Activated CD8-positive, alpha-beta memory T cell treated with anti-CD3 and anti-CD28 coated beads, Interleukin-2, amount 50 U/mL, for 4 hours (primary cell): Measurements from ENCODE around the gene UBASH3B.
A peak's percentile ranks its signal among the peaks of the same experiment; 100 is the strongest.

Experiments
- DNase-seq: peaks from one replicate; pipeline ENCODE4 v3.0.0-alpha.2; 2020

The UBASH3B gene

DNA sequence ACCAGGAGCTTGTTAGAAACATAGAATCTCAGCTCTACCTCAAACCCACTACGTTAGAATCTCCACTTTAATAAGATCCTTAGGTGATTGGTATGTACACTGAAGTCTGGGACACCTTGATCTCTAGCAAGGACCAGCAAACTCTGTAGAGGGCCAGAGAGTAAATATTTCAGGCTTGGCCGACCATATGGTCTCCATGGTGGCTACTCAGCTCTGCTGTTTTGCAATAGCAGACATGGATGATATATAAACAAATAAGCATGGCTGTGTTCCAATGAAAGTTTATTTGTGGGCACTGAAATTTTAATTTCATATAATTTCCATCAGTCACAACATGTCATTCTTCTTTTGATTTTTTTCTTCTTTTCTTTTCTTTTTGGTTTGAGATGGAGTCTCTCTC lies 23.9 kb downstream of the UBASH3B start:
- no peak for DNase-seq

DNA sequence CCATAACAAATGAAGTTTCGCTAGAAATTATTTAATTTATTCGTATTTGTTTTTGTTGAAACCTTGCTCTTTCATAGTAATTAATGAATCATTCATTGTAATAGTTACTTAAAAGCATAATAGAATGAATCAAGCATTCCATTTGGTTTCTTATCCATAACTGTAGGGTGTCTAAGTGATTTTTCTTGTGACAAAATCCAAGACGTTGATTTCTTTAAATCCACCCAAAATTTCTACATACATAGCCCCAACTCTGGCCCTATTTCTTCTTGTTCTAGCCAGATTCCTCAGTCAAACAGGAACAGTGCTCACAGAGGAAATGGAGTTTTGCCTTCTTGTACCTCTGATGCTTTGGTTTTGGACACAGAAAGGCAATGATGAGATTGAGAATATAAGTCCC lies 25.5 kb downstream of the UBASH3B start:
- no peak for DNase-seq

DNA sequence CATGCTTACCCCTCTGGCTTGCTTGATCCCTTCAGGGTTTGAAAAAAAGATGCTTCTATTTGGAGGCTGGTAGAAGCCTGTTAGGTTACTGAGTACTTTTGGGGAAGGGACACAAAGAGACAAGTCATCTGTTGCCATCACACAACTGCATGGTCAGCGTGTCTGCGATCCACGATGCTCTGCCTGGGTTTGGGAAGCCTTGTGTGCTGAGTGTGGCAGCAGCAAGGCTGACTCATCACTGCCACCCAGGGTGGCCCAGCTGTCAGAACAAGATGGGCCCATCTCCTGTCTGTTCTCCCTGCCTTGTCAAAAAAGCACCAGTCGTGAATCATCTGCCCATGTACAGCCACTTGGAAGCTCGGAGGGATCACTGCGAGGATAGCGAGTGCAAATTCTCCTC lies 26.2 kb downstream of the UBASH3B start:
- DNase-seq: no peak

DNA sequence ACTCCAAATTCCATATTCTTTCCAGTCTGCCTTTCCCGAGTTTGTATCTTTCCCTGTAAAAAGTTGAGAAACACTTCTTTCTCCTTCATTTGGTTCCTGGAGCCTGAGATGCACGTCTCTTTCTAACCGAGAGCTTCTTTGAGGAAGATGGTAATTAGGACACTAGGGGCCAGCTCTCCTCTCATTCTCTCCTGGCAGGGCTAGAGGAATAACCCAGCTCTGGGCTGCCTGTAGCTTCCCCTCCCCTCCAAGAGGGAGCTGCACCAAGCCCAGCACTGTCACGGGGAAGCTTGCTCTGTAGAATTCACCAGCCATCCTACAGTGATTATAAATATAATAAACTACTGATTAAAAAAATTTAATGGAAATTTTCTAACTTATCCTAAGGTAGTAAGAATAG lies 26.9 kb downstream of the UBASH3B start:
- no peak for DNase-seq

DNA sequence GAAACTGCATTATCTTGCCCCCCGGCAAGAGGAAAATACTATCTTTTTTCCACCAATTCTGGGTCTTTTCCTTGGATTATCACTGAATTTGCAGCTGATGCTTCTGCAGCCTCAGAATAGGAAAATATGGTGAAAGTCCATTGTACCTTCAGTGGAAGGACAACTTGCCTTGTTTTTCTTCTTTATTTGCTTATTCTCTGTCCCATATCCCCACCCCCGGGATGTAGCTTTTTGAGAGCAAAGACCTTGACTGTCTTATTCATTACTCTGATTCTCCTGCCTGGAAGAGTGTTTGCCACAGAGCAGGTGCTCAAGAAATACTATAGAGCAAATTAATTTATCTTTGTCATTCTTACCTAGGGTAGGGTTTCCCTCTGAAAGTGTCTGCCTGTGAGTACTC lies 29.5 kb downstream of the UBASH3B start:
- no peak for DNase-seq

DNA sequence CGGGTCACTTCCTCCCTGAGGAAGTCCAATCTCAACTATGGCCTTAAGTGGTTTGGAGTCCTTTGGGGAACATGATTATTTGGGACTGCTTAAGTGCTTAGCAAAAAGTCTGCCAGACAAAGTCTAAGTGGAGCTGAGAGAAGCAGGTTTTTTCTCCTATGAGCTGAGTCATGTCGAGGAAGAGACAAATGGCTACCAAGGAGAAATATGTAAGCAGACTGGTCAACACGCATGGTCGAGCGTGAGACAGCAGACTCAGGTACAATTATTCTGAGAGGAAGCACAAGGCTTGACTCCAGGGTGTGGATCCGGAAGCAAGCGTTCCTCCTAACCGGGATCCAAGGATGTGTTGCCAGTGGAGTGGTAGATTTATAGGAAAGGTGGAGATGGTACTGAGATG lies 30.6 kb downstream of the UBASH3B start:
- no peak for DNase-seq

DNA sequence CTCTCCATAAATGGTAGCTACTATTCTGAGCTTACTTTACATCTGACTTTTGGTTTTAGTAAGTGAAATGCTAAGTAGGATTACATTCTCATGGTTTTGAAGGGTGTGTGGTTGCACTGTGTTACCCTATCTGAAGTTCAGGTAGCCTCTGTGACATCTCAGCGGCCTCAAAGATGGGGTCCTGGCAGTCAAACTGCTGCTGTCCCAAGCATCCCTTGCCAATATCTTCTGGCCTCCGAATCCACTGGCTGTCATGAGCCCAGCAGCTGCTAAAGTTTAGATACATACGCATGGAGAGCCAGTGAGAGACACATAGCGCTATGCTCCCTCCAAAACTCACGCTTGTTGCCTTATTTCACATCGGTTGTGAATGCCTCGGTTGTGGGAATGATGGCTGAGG lies 34.9 kb downstream of the UBASH3B start:
- no peak for DNase-seq

DNA sequence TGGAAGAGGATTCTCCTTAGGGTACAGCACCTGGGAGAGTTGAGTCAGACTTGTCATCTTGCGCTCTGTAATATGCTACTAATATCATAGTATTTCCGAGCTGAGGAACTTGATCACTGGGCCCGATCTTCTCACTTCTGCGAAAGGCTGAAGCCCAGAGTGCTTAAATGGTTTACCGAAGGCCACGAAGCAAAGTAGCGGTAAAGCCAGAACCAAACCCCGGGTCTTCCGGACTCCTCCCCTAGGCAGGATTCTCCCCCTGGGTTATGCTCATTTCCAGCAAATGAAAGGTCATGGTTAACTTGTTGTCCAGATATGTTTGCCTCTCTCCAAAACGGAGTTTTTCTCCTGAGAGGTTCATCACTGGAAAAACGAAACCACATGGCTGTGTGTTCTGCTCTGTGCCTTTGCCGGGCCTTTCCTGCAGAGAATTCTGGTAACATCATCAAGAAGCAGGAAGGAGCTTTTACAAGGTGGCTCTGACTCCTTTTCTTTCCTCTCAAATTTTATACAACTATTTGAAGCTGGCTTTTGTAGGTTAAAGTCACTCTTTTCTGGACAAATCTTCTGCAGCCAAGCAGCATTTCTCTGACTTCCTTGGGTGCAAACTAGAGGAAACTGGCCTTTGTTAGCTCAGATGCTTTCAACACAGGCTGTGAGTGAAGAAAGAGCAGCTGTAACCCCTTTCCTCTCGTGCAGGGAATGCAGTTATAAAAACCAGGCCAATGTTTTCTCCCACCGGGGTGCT lies 35.5 kb downstream of the UBASH3B start:
- no peak for DNase-seq

DNA sequence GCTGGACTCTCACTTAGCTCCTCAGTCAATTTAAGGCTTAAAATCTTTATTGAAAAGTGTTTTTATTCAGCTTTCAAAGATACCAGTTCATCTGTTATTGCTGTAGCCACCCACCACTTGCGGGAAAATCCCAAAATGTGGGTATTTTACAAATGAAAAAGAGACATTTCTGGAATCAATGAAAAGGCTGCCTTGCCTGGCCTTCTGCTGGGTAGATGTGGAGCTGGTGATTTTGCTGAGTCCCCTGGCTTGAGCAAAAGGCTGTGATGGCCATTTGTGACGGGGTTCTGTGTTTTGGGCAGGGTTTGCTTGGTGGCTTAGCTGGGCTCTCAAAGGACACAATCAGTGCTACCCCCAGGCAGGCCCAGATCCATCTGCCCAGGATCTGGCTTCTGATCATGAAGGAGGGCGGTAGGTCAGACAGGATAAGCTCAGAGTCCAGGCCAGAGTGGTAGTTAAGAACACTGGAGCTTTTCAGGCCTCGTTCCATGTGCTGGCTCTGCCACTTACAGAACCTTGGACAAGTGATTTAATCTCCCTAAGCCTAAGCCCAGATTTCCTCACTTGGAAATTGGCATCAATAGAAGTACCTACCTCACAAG lies 36.1 kb downstream of the UBASH3B start:
- no peak for DNase-seq

DNA sequence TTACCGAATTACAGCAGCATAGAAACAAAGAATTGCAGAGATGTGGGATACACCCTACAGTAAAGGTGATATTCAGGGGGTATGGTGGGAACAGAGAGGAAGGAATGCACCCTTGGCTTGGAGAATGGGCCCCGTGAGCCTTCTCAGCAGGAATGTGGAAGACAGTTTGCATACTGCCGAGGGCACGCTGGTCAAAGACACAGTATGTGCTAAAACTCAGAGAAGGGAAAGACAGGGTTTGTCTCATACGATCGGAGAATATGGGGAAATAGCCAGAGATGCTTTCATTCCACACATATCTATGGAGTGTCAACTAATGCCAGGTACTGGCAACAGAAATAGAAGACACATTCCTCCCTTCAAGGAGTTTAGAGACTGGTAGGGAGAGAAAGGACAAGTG lies 36.9 kb downstream of the UBASH3B start:
- DNase-seq: no peak

DNA sequence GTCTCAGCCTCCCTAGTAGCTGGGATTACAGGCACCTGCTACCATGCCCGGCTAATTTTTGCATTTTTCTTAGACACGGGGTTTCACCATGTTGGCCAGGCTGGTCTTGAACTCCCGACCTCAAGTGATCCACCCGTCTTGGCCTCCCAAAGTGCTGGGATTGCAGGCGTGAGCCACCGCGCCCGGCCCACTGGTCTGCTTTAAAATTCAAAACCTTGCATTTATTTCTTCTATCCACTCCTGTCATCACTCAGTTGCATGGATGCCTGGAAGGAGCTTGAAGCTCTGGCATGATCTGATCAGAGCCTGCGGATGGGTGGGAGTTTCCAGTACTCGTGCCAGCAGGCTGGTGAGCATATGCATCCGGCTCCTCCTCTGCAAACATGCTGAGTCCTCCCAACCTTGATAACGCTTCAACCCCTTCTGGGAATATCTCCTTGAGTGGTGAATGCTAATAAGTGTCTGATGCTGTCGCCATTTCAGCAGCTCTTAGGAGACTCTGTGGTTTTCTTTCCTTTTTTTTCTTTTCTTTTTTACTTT lies 39.6 kb downstream of the UBASH3B start:
- no peak for DNase-seq

DNA sequence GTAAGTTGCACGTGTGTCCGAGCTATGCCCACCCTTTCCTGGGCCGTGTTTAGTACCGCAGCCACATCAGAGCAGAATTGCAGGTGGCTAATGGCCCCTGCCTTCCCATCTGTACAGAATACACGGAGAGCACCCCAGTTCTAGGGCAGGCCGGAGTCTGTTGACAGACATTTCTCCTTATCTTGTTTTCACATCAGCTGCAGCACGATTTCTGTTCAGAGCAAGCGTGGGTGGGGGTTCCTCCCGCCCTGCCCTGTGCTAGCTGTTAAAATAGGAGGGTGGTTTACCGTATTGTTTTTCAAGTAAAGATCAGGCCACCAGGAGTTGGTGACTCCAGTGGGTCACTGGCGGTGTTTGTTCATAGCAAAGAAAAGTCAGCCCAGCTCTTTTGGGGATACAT lies 41.1 kb downstream of the UBASH3B start:
- peak; percentile 67 for DNase-seq

DNA sequence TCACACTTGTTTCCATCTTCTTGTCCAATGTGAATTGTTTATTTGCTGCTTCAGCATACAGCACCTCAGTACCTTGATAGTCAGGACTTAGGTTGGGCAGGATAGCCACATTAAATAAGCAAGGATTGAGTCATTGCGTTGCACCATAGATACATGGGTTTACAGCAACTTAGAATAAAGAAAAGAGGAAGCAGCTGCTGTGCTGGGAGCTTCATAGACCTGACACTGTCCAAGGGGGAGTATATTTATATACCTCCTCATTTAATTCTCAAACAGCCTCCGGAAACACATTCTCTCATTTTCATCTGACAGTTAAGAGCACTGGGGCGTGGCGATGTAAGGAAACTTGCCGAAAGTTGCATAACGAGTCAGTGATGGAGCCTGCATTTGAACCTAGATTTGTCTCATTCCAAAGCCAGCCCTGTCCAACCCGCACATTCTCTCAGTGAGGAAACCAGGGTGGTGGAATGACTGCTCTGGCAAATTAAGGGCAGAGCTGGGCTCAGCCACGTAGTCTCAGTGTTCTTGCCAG lies 42.2 kb downstream of the UBASH3B start:
- no peak for DNase-seq

DNA sequence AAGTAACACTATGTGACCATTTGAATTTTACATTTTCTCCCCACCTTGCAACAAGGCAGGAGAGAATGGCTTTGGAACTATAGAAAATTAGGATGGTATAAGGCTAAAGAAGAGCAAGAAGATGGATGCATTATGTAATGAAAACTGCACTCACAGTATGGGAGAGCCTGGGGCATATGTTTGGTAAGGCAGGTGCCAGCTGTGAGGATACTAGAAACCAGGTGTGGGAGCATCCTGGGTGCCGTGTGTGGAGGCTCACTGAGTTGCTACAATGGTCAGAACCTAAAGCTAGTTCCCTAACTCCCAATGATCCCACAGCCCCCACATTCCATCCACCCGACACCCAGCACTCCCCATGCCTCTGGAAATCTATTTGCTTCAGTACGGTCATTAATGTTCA lies 42.9 kb downstream of the UBASH3B start:
- DNase-seq: no peak

DNA sequence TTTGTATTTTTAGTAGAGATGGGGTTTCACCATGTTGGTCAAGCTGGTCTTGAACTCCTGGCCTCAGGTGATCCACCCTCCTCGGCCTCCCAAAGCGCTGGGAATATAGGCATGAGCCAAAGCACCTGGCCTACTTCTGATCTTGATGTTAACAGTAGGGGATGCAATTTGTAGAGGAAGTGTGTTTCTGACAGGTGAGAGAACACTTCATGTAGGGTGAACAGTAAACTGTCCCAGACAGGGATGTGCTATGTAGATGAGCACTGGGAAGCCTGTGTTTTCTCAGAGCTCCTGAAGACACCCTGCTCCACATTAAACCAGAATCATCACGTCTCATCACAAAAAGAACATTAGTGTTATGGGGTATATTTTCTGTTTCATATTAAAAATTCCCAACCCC lies 45.1 kb downstream of the UBASH3B start:
- no peak for DNase-seq

DNA sequence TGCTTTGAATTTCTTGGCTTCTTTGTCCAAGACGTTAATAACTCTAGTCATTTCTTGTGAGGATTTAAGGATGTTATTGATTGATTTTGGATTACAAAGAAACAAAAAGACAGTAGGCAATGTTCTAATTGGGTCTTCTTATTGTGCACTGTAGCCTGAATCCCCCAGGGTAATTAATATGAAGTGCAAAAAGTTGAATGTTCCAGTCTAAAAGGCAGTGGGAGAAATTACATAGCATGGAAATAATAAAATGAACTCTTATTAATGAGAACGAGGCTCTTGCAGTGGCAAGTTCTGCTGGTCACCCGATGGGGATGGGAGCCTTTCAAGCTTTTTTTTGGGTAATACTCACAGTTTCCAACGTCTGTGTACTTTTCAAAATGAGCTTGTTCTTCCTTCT lies 45.6 kb downstream of the UBASH3B start:
- no peak for DNase-seq

DNA sequence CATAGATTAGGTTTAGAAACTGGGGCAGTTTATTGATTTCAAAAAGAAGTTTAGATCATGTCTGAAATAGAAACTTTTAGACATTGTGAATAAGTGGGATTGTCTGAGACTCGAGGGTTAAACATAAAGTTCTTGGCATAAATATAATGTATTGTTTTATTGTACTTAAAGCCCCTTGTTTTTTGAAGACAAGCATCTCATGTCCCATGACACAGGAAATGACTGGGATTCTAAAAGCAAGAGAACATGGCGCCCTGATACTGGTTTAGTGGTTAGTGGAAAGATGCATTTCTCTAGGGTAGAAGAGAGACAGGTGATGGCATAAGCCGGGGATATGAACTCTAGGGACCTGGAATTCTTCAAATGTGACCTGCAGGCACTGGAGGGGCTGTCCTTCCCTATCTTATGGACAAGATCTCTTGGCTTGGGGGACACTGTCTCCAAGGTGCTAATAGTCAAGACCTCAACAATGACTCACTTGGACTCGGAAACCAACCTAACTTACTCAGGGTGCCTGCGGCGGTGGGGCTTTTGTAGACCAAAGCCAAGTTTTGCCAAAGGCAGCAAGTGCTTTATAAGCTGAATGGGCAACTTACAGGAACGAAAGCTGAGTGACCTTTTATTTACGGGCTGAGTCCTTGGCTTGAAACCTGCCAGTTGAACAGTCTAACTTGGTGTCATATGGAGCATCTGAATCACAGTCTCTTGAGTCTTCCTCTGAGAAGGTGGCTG lies 48.2 kb downstream of the UBASH3B start:
- DNase-seq: peak; percentile 35

DNA sequence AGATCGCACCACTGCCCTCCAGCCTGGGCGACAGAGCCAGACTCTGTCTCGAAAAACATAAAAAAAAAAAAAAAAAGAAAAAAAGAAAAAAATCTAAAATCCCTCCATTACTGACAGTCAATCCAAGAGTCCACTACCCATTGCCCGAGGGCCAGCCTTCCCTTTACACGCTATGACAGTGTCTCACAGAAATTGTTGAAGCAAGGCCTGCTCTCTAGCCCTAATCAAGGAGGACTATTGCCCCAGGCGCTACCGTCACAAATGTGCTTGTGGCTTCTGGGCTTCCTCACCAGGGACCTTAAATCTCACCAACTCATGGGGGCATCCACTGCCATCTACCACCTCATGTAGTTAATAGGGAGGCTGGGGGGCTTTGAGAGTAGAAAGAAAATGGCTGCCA lies 49.9 kb downstream of the UBASH3B start:
- DNase-seq: no peak

DNA sequence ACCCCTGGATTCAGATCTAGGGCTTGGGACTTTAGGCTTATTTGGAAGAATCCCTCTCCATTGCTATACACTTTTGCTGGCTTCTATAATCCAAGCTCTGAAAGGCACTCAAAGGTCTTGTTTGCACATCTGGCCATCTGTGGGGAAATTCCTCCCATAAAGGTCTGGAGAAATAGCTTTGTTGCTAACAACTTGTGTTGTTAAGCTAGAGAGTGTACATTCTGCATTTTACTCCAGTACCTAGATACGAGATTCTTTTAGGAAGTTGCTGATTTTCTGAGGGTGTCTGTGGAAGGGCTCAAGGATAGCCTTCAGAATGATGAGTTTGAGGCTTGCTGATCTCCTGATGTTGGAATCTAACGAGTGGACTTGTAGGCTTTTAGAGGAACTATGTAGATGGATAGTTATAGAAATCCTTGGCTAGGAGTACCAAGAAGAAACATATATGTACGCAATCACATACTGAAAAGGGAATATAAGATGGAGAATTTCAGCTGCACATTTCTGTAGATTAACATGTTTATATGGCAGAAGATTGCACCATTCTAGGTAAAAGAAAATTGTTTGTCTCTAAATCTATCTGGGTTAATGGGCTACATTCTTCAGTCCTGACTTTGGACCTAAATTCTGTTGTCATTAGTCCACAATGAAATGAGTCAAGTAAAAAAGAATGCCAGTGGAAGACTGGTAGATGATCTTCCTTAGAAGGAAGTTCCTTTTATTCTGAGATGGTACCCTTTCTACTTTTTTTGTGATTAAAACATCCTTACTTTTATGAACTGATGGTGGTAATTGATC lies 51.0 kb downstream of the UBASH3B start:
- DNase-seq: no peak

DNA sequence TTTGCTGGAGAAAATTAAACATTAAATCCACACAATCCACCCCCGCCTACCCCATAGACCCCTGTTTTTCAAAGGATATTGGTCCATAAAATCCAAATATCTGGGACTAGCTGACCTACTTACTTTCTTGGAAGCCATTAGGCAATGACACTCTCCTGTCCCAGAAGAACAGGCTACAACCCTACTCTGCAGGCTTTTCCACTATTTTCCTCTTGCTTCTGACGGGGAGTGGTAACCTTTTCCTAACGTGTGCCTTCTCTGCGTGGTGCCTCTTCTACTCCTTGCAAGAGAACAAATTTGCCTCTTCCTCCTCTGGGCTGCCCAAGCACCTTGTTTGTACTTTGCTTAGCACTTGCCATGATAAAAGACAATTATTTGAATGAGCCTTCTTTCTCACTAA lies 51.6 kb downstream of the UBASH3B start:
- DNase-seq: no peak

DNA sequence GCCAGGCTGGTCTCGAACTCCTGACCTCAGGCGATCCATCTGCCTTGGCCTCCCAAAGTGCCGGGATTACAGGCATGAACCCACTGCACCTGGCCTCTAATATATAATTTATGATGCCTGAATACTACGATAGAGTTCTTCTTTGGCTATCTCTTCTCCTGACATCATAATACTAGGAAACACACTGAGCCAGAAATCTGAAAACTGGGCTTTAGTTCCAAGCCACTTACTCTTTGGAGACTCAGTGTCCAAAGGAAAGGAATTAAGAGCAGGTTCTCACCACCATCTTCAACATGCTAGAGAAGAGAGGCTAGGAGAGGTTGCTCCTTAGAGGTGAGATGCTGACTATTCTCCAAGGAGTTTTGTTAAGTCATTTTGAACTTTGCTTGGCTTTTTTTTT lies 52.4 kb downstream of the UBASH3B start:
- no peak for DNase-seq

DNA sequence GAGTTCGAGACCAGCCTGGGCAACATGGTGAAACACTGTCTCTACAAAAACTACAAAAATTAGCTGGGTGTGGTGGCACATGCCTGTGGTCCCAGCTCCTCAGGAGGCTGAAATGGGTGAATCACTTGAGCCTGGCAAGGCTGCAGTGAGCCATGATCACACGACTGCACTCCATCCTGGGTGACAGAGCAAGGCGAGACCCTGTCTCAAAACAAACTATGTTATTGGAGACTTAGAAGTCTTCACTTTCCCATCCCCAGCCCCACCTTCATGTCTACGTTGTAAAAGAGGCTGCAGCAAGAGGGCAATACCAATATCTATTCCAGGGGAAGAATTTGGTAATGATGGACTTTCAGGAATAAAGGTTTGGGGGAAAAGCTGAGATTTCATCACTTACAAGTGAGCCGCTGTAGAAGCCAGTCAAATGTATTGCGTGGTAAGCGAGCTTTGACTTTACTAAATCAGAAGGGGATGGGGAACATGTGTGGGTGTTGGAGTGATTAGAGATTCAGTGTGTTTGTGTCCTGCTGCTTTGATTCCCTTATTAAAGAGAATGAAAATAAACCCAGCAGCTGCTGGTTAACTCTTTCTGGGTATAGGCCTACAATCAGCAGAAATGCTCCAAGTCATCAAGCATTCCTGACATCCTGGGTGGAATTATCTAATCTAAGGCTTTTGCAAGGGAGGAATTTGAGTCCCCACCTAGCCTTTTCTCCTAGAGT lies 53.7 kb downstream of the UBASH3B start:
- DNase-seq: no peak
